ENCODE results near the gene CCDC85C.

DNA sequence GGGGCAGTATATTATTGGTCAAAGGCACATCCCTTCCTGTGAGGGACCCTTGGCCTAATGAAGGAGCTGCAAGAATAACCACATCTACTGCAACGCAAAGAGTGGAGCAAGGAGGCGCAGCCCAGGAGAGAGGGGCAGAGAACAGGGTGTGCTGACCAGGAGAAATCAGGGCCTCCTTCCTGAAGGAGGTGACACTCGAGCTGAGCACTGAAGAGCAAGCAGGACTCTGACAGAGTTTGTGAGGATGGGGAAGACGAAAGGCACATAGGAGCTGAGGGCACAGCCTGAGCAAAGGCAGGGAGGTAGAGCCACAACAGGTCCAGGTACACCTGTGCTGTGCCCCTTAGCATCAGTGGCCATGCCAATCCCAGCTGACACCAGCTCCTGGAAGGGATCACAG lies 60.6 kb downstream of the CCDC85C start:
- TF ChIP-seq, protein P1, sequence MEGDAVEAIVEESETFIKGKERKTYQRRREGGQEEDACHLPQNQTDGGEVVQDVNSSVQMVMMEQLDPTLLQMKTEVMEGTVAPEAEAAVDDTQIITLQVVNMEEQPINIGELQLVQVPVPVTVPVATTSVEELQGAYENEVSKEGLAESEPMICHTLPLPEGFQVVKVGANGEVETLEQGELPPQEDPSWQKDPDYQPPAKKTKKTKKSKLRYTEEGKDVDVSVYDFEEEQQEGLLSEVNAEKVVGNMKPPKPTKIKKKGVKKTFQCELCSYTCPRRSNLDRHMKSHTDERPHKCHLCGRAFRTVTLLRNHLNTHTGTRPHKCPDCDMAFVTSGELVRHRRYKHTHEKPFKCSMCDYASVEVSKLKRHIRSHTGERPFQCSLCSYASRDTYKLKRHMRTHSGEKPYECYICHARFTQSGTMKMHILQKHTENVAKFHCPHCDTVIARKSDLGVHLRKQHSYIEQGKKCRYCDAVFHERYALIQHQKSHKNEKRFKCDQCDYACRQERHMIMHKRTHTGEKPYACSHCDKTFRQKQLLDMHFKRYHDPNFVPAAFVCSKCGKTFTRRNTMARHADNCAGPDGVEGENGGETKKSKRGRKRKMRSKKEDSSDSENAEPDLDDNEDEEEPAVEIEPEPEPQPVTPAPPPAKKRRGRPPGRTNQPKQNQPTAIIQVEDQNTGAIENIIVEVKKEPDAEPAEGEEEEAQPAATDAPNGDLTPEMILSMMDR (conservative IDR thresholded peaks at IDR 0.05; ENCODE audit: low read depth, low read length): no peak
- no peak for TF ChIP-seq EZH2 (IDR thresholded peaks at IDR 0.05; ENCODE audit: low read length, unreplicated experiment)
- TF ChIP-seq EZH2phosphoT487 (IDR thresholded peaks at IDR 0.05; ENCODE audit: borderline replicate concordance, low read length): no peak

Measured in PC-3 (cell line).